ENCODE results near the gene MLH3.
"Not testable (repeated sequence)": the region's sequence is repeated elsewhere in the genome, so short reads cannot be mapped to it uniquely, and the experiment has no call there.

The MLH3 gene

GRCh38 chr14:75030147-75030546, 21.1 kb downstream of the MLH3 start:
- DNase-seq (ENCODE audit: low read depth in 2 of 2), result no peak

GRCh38 chr14:75025876-75026275, 25.4 kb downstream of the MLH3 start:
- DNase-seq (ENCODE audit: low read depth in 2 of 2), result no peak

- no peak for DNase-seq (ENCODE audit: low read depth in 2 of 2)
Measured at GRCh38 chr14:75025082-75025481, 26.2 kb downstream of the MLH3 start.

- no peak for DNase-seq (ENCODE audit: low read depth in 2 of 2)
Measured at GRCh38 chr14:75023108-75023507, 28.2 kb downstream of the MLH3 start.

- no peak for DNase-seq (ENCODE audit: low read depth in 2 of 2)
Measured at GRCh38 chr14:75022655-75023054, 28.6 kb downstream of the MLH3 start.

- DNase-seq (ENCODE audit: low read depth in 2 of 2), result no peak
Measured at GRCh38 chr14:75018694-75019093, 32.6 kb downstream of the MLH3 start.

- no peak for DNase-seq (ENCODE audit: low read depth in 2 of 2)
Measured at GRCh38 chr14:75016815-75017214, 34.5 kb downstream of the MLH3 start.

- DNase-seq (ENCODE audit: low read depth in 2 of 2), result no peak
Measured at GRCh38 chr14:75015496-75015895, 35.8 kb downstream of the MLH3 start.

GRCh38 chr14:75013290-75013689, 38.0 kb downstream of the MLH3 start:
- DNase-seq (ENCODE audit: low read depth in 2 of 2), result no peak

- no peak for DNase-seq (ENCODE audit: low read depth in 2 of 2)
Measured at GRCh38 chr14:75011356-75011994, 39.8 kb downstream of the MLH3 start.

GRCh38 chr14:75010472-75011093, 40.7 kb downstream of the MLH3 start:
- DNase-seq (ENCODE audit: low read depth in 2 of 2), result no peak

- DNase-seq (ENCODE audit: low read depth in 2 of 2), result no peak
Measured at GRCh38 chr14:75009176-75009575, 42.1 kb downstream of the MLH3 start.

GRCh38 chr14:75005357-75005756, 45.9 kb downstream of the MLH3 start:
- no peak for DNase-seq (ENCODE audit: low read depth in 2 of 2)

GRCh38 chr14:75003250-75004027, 47.8 kb downstream of the MLH3 start:
- DNase-seq (ENCODE audit: low read depth in 2 of 2), result no peak

GRCh38 chr14:75002392-75003249, 48.6 kb downstream of the MLH3 start, which contains the start of gene EIF2B2:
Gene EIF2B2, plus strand, starts transcription at chr14:75002921. Its CDS starts 70 bp downstream, at chr14:75002991.
- DNase-seq (ENCODE audit: low read depth in 2 of 2), result peak; percentile 98

- DNase-seq (ENCODE audit: low read depth in 2 of 2), result no peak
Measured at GRCh38 chr14:75001899-75002298, 49.4 kb downstream of the MLH3 start.

- DNase-seq (ENCODE audit: low read depth in 2 of 2), result no peak
Measured at GRCh38 chr14:75001261-75001660, 50.0 kb downstream of the MLH3 start.

- not testable (repeated sequence) for DNase-seq (ENCODE audit: low read depth in 2 of 2)
Measured at GRCh38 chr14:74995781-74996180, 55.5 kb downstream of the MLH3 start.

- DNase-seq (ENCODE audit: low read depth in 2 of 2), result not testable (repeated sequence)
Measured at GRCh38 chr14:74994182-74994581, 57.1 kb downstream of the MLH3 start.

- DNase-seq (ENCODE audit: low read depth in 2 of 2), result no peak
Measured at GRCh38 chr14:74988993-74989392, 62.3 kb downstream of the MLH3 start.

- DNase-seq (ENCODE audit: low read depth in 2 of 2), result no peak
Measured at GRCh38 chr14:74988131-74988530, 63.1 kb downstream of the MLH3 start.

GRCh38 chr14:74985806-74986205, 65.5 kb downstream of the MLH3 start:
- no peak for DNase-seq (ENCODE audit: low read depth in 2 of 2)
